ENCODE results near the gene CSMD2. TPM values are rescaled to one million over a fixed set of nuclear protein-coding genes. Genes with fewer than 3 reads are reported as not detected.

The CSMD2 gene
- polyA plus RNA-seq, 1 of the 3 experiments (the other 2 are of a cell fraction) = not detected

DNA sequence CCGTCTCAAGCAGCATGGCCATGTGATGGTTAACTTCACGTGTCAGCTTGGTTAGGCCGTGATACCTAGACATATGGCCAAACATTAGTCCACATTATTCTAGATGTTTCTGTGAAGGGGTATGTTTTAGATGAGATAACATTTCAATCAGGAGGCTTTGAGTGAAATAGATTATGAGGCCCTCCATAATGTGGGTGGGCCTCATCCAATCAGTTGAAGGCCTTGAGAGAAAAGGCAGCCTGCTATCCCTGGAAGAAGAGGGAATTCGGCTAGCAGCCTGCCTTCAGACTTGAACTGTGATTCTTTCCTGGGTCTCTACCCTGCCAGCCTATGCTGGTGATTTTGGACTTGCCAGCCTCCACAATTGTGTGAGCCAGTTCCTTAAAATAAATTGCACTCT, 602.5 kb downstream of the CSMD2 start:
- H3K36me3 ChIP-seq (replicated peaks in 1 of 2; ENCODE audit: control insufficient read depth in 1 of 2, insufficient read depth in 2 of 2, low read length in 1 of 2) = no peaks in the 10 kb centered on the region
- POLR2A ChIA-PET = no interaction called here

More for the DNA sequence above, 602.5 kb downstream of the CSMD2 start:
- DNase-seq = no peak
- H3K27ac ChIP-seq (ENCODE audit: low read depth in 2 of 2, low read length in 1 of 2) = no peak overlapping the region
- CTCF ChIA-PET = interaction anchor here (0.7 to 1.2 kb wide), 2 partner anchors 21 to 36 kb away, joined by 4 read pairs; no protein-coding TSS in a partner anchor
- no peak for TF ChIP-seq TEAD4 (IDR thresholded peaks at IDR 0.05; ENCODE audit: borderline replicate concordance, insufficient read depth)
- TF ChIP-seq REST (IDR thresholded peaks at IDR 0.05; ENCODE audit: low read depth, low read length) = no peak
- TF ChIP-seq FOXM1 (IDR thresholded peaks at IDR 0.05; ENCODE audit: low read depth) = no peak
- TF ChIP-seq, protein P1, sequence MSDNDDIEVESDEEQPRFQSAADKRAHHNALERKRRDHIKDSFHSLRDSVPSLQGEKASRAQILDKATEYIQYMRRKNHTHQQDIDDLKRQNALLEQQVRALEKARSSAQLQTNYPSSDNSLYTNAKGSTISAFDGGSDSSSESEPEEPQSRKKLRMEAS (IDR thresholded peaks at IDR 0.05; ENCODE audit: low read depth) = no peak
- TF ChIP-seq MXI1 (IDR thresholded peaks at IDR 0.05; ENCODE audit: low read depth, low read length) = no peak
- TF ChIP-seq ZBTB33 (IDR thresholded peaks at IDR 0.05; ENCODE audit: borderline replicate concordance, low read depth) = no peak
- TF ChIP-seq MEF2A (IDR thresholded peaks at IDR 0.05; ENCODE audit: borderline replicate concordance, low read depth) = no peak
- TF ChIP-seq RXRA (IDR thresholded peaks at IDR 0.05; ENCODE audit: borderline replicate concordance, low read depth) = no peak
- no peak for TF ChIP-seq USF2 (IDR thresholded peaks at IDR 0.05; ENCODE audit: borderline replicate concordance, low read depth, low read length)
- TF ChIP-seq PBX3 (IDR thresholded peaks at IDR 0.05) = no peak
- TF ChIP-seq GATA2 (CRISPR knock-in tag; IDR thresholded peaks at IDR 0.05) = no peak
- TF ChIP-seq SMC3 (IDR thresholded peaks at IDR 0.05; ENCODE audit: low read depth, low read length) = no peak
- no peak for TF ChIP-seq TCF12 (IDR thresholded peaks at IDR 0.05)
- H3K9me2 ChIP-seq = no peaks in the 10 kb centered on the region
- no peaks in the 10 kb centered on the region for H3K9me3 ChIP-seq
- H3K4me1 ChIP-seq (ENCODE audit: control insufficient read depth in 1 of 2, insufficient read depth in 2 of 2, low read depth in 1 of 2, low read length in 1 of 2) = no peaks in the 10 kb centered on the region
- H4K20me1 ChIP-seq (ENCODE audit: insufficient read depth) = no peaks in the 10 kb centered on the region
- no peak overlapping the region for H3K4me3 ChIP-seq (ENCODE audit: low read depth in 2 of 2, low read length in 1 of 2)
- H3K27me3 ChIP-seq (ENCODE audit: insufficient read depth) = no peaks in the 10 kb centered on the region
- no peaks in the 10 kb centered on the region for H3K79me2 ChIP-seq (ENCODE audit: insufficient read depth)
- 44% methylated on average over 4 of the region's 4 CpGs for WGBS (ENCODE audit: low lambda C conversion rate)
- H2AFZ ChIP-seq (ENCODE audit: low read depth) = no peak overlapping the region
- no peak overlapping the region for H3K9ac ChIP-seq
- no peaks in the 10 kb centered on the region for H3F3A ChIP-seq (replicated peaks; ENCODE audit: insufficient read depth)
- no peak overlapping the region for H3K4me2 ChIP-seq
